HEK293 (cell line): Measurements from ENCODE around the gene TTF1.

Source experiments
- CTCF ChIA-PET: fragments of 350-600 bp; formaldehyde crosslinking; extraction: SDS; loops from one replicate; lab custom pipeline; 2021; ENCODE audit warnings: antibody characterized with exemption; lab: Yijun Ruan, JAX
- POLR2A ChIA-PET: fragments of 300-600 bp; formaldehyde crosslinking; extraction: SDS; loops from one replicate; lab custom pipeline; 2020; ENCODE audit warnings: antibody characterized with exemption, inconsistent platforms; lab: Yijun Ruan, JAX
- H3K27ac ChIP-seq: fragments of 200-500 bp; sonication (Bioruptor generic); 2 replicates; pipeline ENCODE4 v1.5.1; 2014; ENCODE audit warnings: low read depth, low read length, control low read depth, inconsistent platforms; ENCODE audit errors: extremely low read depth
- H3K36me3 ChIP-seq, 2 experiments: fragments of 200-500 bp in 1 of 2; sonication (Bioruptor generic) in 1 of 2; 1 replicate in 1 of 2; 2 replicates in 1 of 2; pipeline ENCODE4 v1.5.1; 2014 to 2017; ENCODE audit warnings: inconsistent platforms in 2 of 2, low read length in 2 of 2; ENCODE audit not compliant: control insufficient read depth in 2 of 2, insufficient read depth in 1 of 2
- H3K4me1 ChIP-seq: fragments of 200-500 bp; sonication (Bioruptor generic); 2 replicates; pipeline ENCODE4 v1.5.1; 2014; ENCODE audit warnings: mild to moderate bottlenecking, low read length, inconsistent platforms; ENCODE audit not compliant: control insufficient read depth, insufficient read depth
- H3K4me3 ChIP-seq: 2 replicates; pipeline ENCODE4 v1.5.1; 2011; ENCODE audit warnings: low read depth, mild to moderate bottlenecking, control low read depth, low read length, moderate library complexity
- H3K9me3 ChIP-seq: fragments of 200-500 bp; sonication (Bioruptor generic); 2 replicates; pipeline ENCODE4 v1.5.1; 2014; ENCODE audit warnings: low read depth, low read length, inconsistent platforms; ENCODE audit not compliant: control insufficient read depth, insufficient read depth
- HOXA7 ChIP-seq: sonication (generic); formaldehyde crosslinking; IDR thresholded peaks from 2 replicates; pipeline ENCODE4 v1.8.1; 2022; ENCODE audit warnings: missing genetic modification reagents, borderline replicate concordance
- OSR2 ChIP-seq: fragments of 450-650 bp; formaldehyde crosslinking; IDR thresholded peaks from 2 replicates; pipeline ENCODE4 v1.5.1; 2016; ENCODE audit warnings: missing biosample characterization, missing genetic modification characterization
- SP2 ChIP-seq: fragments of 450-650 bp; formaldehyde crosslinking; IDR thresholded peaks from 2 replicates; pipeline ENCODE4 v1.5.1; 2016; ENCODE audit warnings: missing biosample characterization, missing genetic modification characterization
- SP7 ChIP-seq: fragments of 450-650 bp; formaldehyde crosslinking; IDR thresholded peaks from 2 replicates; pipeline ENCODE4 v1.5.1; 2016; ENCODE audit warnings: missing biosample characterization, missing genetic modification characterization
- YY1 ChIP-seq: fragments of 450-650 bp; formaldehyde crosslinking; IDR thresholded peaks from 2 replicates; pipeline ENCODE4 v1.5.1; 2018; ENCODE audit warnings: missing biosample characterization, missing genetic modification characterization
- ZBTB1 ChIP-seq: fragments of 450-650 bp; formaldehyde crosslinking; IDR thresholded peaks from 2 replicates; pipeline ENCODE4 v1.5.1; 2016; ENCODE audit warnings: missing biosample characterization, missing genetic modification characterization
- ZNF148 ChIP-seq: fragments of 450-650 bp; formaldehyde crosslinking; IDR thresholded peaks from 2 replicates; pipeline ENCODE4 v1.5.0; 2017; ENCODE audit warnings: missing biosample characterization, missing genetic modification characterization, borderline replicate concordance
- ZNF16 ChIP-seq: fragments of 450-650 bp; formaldehyde crosslinking; IDR thresholded peaks from 2 replicates; pipeline ENCODE4 v1.5.1; 2016; ENCODE audit warnings: low read depth, missing biosample characterization, missing genetic modification characterization
- ZNF169 ChIP-seq: fragments of 450-650 bp; formaldehyde crosslinking; IDR thresholded peaks from 2 replicates; pipeline ENCODE4 v1.5.1; 2016; ENCODE audit warnings: missing biosample characterization, missing genetic modification characterization
- ZNF311 ChIP-seq: fragments of 450-650 bp; formaldehyde crosslinking; IDR thresholded peaks from 2 replicates; pipeline ENCODE4 v1.5.1; 2017; ENCODE audit warnings: missing biosample characterization, missing genetic modification characterization, borderline replicate concordance
- ZNF350 ChIP-seq: fragments of 450-650 bp; formaldehyde crosslinking; IDR thresholded peaks from 2 replicates; pipeline ENCODE4 v1.5.0; 2017; ENCODE audit warnings: missing biosample characterization, mild to moderate bottlenecking, missing genetic modification characterization
- ZNF514 ChIP-seq: fragments of 450-650 bp; formaldehyde crosslinking; IDR thresholded peaks from 2 replicates; pipeline ENCODE4 v1.5.1; 2016; ENCODE audit warnings: missing biosample characterization, missing genetic modification characterization
- ZNF530 ChIP-seq: fragments of 450-650 bp; formaldehyde crosslinking; IDR thresholded peaks from 2 replicates; pipeline ENCODE4 v1.5.1; 2016; ENCODE audit warnings: low read depth, missing biosample characterization, missing genetic modification characterization
- ZNF548 ChIP-seq: fragments of 450-650 bp; formaldehyde crosslinking; IDR thresholded peaks from 2 replicates; pipeline ENCODE4 v1.5.1; 2016; ENCODE audit warnings: missing biosample characterization, missing genetic modification characterization
- ZNF623 ChIP-seq: fragments of 450-650 bp; formaldehyde crosslinking; IDR thresholded peaks from 2 replicates; pipeline ENCODE4 v1.5.1; 2016; ENCODE audit warnings: missing biosample characterization, missing genetic modification characterization
- ZNF660 ChIP-seq: fragments of 450-650 bp; IDR thresholded peaks from 2 replicates; pipeline ENCODE4 v1.5.1; 2018; ENCODE audit warnings: missing biosample characterization, mild to moderate bottlenecking, missing genetic modification characterization
- ZNF677 ChIP-seq: fragments of 450-650 bp; IDR thresholded peaks from 2 replicates; pipeline ENCODE4 v1.5.0; 2018; ENCODE audit warnings: missing biosample characterization, mild to moderate bottlenecking, missing genetic modification characterization, moderate library complexity
- ZNF776 ChIP-seq: fragments of 450-650 bp; formaldehyde crosslinking; IDR thresholded peaks from 2 replicates; pipeline ENCODE4 v1.5.0; 2017; ENCODE audit warnings: missing biosample characterization, missing genetic modification characterization, borderline replicate concordance
- ZNF830 ChIP-seq: fragments of 450-650 bp; IDR thresholded peaks from 2 replicates; pipeline ENCODE4 v1.5.0; 2018; ENCODE audit warnings: missing biosample characterization, missing genetic modification characterization, low read depth, mild to moderate bottlenecking, moderate library complexity
- ZXDB ChIP-seq: fragments of 450-650 bp; formaldehyde crosslinking; IDR thresholded peaks from 2 replicates; pipeline ENCODE4 v1.5.1; 2016; ENCODE audit warnings: missing biosample characterization, missing genetic modification characterization
- TF ChIP-seq, protein P1 (sequence below): fragments of 450-650 bp; formaldehyde crosslinking; IDR thresholded peaks from 2 replicates; pipeline ENCODE4 v1.5.1; 2016; ENCODE audit warnings: missing biosample characterization, missing genetic modification characterization
- TF ChIP-seq, protein P2 (sequence below): fragments of 450-650 bp; formaldehyde crosslinking; IDR thresholded peaks from 2 replicates; pipeline ENCODE4 v1.5.1; 2016; ENCODE audit warnings: missing biosample characterization, missing genetic modification characterization
- TF ChIP-seq, protein P3 (sequence below): fragments of 450-650 bp; formaldehyde crosslinking; IDR thresholded peaks from 2 replicates; pipeline ENCODE4 v1.5.1; 2016; ENCODE audit warnings: missing biosample characterization, missing genetic modification characterization
- TF ChIP-seq, protein P4 (sequence below): fragments of 450-650 bp; formaldehyde crosslinking; IDR thresholded peaks from 2 replicates; pipeline ENCODE4 v1.5.1; 2016; ENCODE audit warnings: missing biosample characterization, missing genetic modification characterization

The TTF1 gene

GRCh38 chr9:132333556-132333955, 73.1 kb downstream of the TTF1 start:
- ChIA-PET POLR2A (no interaction called here), CTCF (no interaction called here)
- Histone ChIP-seq H3K4me1 (no peaks in the 10 kb centered on the region), H3K4me3 (no peak overlapping the region), H3K36me3 (peaks cover 69 to 94% of the 10 kb centered on the region in 2 experiments), H3K9me3 (no peaks in the 10 kb centered on the region), H3K27ac (no peak overlapping the region)
- TF ChIP-seq ZNF776 (tag by site-specific recombination): no peak
- TF ChIP-seq, protein P1, sequence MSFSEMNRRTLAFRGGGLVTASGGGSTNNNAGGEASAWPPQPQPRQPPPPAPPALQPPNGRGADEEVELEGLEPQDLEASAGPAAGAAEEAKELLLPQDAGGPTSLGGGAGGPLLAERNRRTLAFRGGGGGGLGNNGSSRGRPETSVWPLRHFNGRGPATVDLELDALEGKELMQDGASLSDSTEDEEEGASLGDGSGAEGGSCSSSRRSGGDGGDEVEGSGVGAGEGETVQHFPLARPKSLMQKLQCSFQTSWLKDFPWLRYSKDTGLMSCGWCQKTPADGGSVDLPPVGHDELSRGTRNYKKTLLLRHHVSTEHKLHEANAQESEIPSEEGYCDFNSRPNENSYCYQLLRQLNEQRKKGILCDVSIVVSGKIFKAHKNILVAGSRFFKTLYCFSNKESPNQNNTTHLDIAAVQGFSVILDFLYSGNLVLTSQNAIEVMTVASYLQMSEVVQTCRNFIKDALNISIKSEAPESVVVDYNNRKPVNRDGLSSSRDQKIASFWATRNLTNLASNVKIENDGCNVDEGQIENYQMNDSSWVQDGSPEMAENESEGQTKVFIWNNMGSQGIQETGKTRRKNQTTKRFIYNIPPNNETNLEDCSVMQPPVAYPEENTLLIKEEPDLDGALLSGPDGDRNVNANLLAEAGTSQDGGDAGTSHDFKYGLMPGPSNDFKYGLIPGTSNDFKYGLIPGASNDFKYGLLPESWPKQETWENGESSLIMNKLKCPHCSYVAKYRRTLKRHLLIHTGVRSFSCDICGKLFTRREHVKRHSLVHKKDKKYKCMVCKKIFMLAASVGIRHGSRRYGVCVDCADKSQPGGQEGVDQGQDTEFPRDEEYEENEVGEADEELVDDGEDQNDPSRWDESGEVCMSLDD (tag by site-specific recombination): no peak
- TF ChIP-seq ZBTB1 (tag by site-specific recombination): no peak
- no peak for TF ChIP-seq ZNF16 (tag by site-specific recombination)
- TF ChIP-seq, protein P2, sequence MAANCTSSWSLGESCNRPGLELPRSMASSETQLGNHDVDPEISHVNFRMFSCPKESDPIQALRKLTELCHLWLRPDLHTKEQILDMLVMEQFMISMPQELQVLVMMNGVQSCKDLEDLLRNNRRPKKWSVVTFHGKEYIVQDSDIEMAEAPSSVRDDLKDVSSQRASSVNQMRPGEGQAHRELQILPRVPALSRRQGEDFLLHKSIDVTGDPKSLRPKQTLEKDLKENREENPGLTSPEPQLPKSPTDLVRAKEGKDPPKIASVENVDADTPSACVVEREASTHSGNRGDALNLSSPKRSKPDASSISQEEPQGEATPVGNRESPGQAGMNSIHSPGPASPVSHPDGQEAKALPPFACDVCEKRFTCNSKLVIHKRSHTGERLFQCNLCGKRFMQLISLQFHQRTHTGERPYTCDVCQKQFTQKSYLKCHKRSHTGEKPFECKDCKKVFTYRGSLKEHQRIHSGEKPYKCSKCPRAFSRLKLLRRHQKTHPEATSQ (tag by site-specific recombination): no peak
- no peak for TF ChIP-seq SP2
- no peak for TF ChIP-seq ZNF530
- TF ChIP-seq YY1 (tag by site-specific recombination): no peak

- H3K27ac ChIP-seq: no peak overlapping the region
- H3K4me1 ChIP-seq: no peaks in the 10 kb centered on the region
- H3K9me3 ChIP-seq: no peaks in the 10 kb centered on the region
- no peak for TF ChIP-seq ZNF514 (tag by site-specific recombination)
- no peak overlapping the region for H3K4me3 ChIP-seq
- peaks cover 35 to 87% of the 10 kb centered on the region in 2 experiments for H3K36me3 ChIP-seq
- ChIA-PET CTCF (interaction anchor here (0.5 to 1.3 kb wide), 2 partner anchors 15 to 365 kb away, joined by 3 read pairs; no protein-coding TSS in a partner anchor), POLR2A (no interaction called here)
Measured at GRCh38 chr9:132328580-132328979, 78.1 kb downstream of the TTF1 start.

DNA sequence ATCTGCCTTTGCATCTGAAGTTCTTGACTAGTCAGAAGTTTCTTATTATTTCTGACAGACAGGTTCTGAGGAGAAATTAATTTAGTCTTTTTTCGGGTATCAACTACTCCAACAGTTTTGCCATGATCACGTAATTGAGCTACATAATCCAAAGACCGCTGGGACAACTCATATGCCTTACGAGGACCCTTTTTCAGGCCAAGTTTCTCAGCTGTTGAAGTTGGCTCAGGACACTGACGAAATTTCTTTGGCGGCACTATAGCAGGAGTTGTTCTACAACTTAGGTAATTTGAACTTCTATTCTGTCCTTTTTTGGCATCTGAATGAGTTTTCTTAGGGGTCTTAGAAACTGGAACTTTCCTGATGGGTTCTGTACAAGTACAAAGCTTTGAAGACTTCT, 79.1 kb downstream of the TTF1 start:
- ChIA-PET POLR2A (interaction anchor here (1.5 kb wide), 1 partner anchor 10 kb away, joined by 4 read pairs; no protein-coding TSS in a partner anchor), CTCF (interaction anchor here (0.7 to 1.3 kb wide), 5 partner anchors 9 to 569 kb away, joined by 3 to 4 read pairs (median 3); no protein-coding TSS in a partner anchor)
- Histone ChIP-seq H3K36me3 (peaks cover 29 to 87% of the 10 kb centered on the region in 2 experiments), H3K27ac (no peak overlapping the region), H3K4me3 (no peak overlapping the region), H3K9me3 (no peaks in the 10 kb centered on the region), H3K4me1 (no peaks in the 10 kb centered on the region)
- TF ChIP-seq SP7 (tag by site-specific recombination) (no peak), OSR2 (tag by site-specific recombination) (no peak), ZNF830 (no peak), ZNF660 (tag by site-specific recombination) (no peak), ZNF623 (no peak), ZNF677 (no peak), HOXA7 (CRISPR knock-in tag) (no peak), ZNF169 (no peak), ZNF548 (tag by site-specific recombination) (no peak), ZNF350 (tag by site-specific recombination) (no peak), ZNF311 (tag by site-specific recombination) (no peak), ZXDB (tag by site-specific recombination) (no peak), ZNF148 (tag by site-specific recombination) (no peak)
- TF ChIP-seq, protein P3, sequence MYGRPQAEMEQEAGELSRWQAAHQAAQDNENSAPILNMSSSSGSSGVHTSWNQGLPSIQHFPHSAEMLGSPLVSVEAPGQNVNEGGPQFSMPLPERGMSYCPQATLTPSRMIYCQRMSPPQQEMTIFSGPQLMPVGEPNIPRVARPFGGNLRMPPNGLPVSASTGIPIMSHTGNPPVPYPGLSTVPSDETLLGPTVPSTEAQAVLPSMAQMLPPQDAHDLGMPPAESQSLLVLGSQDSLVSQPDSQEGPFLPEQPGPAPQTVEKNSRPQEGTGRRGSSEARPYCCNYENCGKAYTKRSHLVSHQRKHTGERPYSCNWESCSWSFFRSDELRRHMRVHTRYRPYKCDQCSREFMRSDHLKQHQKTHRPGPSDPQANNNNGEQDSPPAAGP: no peak
- TF ChIP-seq, protein P4, sequence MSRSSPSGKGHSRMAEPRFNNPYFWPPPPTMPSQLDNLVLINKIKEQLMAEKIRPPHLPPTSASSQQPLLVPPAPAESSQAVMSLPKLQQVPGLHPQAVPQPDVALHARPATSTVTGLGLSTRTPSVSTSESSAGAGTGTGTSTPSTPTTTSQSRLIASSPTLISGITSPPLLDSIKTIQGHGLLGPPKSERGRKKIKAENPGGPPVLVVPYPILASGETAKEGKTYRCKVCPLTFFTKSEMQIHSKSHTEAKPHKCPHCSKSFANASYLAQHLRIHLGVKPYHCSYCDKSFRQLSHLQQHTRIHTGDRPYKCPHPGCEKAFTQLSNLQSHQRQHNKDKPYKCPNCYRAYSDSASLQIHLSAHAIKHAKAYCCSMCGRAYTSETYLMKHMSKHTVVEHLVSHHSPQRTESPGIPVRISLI (tag by site-specific recombination): no peak
